GM19455 (cell line): ENCODE data around the gene LRG1.
"Not testable (repeated sequence)": the region's sequence is repeated elsewhere in the genome, so short reads cannot be mapped to it uniquely, and the experiment has no call there.

Source experiments
- ATAC-seq: cut with Tn5 transposase; IDR thresholded peaks from one replicate; pipeline ENCODE4 v1.9.1; 2021; ENCODE audit not compliant: unreplicated experiment

The LRG1 gene

GRCh38 chr19:4529924-4530522 lies 9.8 kb downstream of the LRG1 start:
- ATAC-seq = no peak

DNA sequence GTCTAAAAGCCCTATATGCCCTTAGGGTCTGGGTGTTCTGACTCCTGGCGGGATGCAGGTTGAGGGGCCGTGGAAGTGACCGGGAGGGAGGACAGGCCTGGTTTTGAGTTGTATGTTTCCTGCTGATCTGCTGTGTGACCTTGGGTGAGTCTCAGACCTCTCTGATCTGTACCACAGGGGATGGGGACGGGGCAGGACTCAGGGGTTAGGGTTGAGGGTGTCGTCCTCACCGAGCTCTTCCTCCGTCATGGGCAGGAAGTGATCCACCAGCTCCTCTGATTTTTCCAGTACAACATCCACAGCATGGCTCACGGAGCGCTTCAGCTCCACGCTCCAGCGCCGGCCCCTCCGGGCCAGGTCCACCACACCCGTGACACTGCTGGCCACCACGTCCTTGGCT lies 11.0 kb downstream of the LRG1 start:
- ATAC-seq = no peak

GRCh38 chr19:4527377-4527776 lies 12.5 kb downstream of the LRG1 start:
- not testable (repeated sequence) for ATAC-seq

DNA sequence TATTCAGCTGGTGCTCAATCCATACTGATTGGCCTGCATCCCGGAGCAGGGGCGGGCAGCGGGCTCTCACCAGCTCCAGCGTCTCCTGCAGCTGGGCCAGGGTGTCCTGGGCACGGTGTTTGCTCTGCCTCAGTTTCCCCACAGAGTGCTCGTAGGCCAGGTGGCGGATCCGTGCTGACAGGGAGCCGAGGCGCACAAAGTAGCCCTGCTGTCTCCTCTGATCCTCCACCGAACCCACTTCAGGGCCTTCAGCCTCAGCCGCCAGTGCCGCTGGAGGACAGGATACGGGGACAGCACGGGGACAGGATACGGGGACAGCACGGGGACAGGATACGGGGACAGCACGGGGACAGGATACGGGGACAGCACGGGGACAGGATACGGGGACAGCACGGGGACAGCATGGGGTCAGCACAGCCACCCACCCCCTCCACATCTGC lies 14.3 kb downstream of the LRG1 start:
- ATAC-seq = no peak

- no peak for ATAC-seq
Observed at GRCh38 chr19:4524808-4525562, 14.9 kb downstream of the LRG1 start.

DNA sequence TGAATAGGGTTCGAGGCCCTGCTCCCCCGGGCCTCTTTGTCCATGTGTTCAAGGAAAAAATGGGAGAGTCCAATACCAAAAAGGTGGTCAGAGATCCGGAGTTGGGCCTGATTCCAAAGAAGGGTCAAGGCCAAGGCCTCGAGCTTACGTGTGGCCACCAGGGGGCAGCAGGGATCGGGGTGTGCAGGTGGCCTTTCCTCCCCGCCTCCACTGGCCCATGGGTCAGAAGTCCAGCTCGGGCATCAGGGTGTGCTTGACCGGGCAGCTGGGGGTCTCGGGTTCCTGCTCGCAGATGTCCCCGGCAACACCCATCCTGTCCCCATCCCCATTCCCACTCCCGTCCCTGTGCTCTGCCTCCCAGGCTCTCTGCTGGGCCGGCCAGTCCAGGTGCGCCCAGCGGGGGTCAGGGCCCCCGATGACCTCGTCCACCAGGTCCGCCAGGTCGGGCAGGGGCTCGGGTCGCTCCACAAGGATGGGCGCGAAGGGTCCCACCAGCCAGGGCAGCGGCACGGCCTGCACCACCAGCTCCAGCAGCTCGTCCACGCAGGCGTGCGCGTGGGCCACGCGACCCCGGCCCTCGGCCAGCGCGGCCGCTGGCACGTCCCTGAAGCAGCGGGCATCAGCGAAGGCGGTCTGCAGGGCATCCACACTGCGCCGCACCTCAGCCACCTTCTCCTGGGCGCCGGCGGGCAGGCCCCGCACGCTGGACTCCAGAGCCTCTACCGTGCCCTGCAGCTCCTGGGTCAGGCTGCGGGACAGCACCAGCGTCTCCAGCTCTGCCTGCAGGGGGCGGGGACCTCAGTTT lies 16.3 kb downstream of the LRG1 start:
- no peak for ATAC-seq

DNA sequence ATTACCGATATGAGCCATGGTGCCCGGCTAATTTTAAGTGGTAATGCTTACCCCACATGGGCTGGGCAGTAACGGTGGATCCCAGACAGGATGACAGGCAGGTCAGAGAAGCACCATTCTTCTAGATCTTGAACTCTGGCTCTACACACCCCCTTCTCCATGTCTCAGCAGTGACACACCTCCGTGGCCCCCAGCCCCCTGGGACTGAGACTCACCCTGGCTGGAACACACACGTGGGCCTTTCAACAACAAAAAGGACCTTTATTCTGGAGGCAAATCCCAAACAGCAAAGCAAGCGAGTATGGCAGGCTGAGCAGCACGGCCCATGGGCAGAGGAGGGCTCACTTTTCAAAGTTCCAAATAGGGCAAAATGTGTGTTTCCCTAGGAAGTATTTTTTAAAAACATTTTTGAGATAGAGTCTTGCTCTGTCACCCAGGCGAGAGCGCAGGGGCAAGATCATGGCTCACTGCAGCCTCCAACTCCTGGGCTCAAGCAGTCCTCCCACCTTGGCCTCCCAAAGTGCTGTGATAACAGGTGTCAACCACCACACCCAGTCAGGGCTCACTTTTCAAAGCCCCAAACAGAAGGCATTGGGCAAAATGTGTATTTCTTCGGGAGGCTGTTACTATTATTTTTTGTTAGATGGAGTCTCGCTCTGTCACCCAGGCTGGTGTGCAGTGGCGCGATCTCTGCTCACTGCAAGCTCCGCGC lies 17.4 kb downstream of the LRG1 start:
- no peak for ATAC-seq

GRCh38 chr19:4521888-4522242 lies 18.0 kb downstream of the LRG1 start:
- no peak for ATAC-seq

- no peak for ATAC-seq
Observed at GRCh38 chr19:4521170-4521887, 18.5 kb downstream of the LRG1 start.

GRCh38 chr19:4519521-4520277 lies 20.1 kb downstream of the LRG1 start:
- no peak for ATAC-seq

GRCh38 chr19:4519172-4519496 lies 20.7 kb downstream of the LRG1 start:
- ATAC-seq = no peak

DNA sequence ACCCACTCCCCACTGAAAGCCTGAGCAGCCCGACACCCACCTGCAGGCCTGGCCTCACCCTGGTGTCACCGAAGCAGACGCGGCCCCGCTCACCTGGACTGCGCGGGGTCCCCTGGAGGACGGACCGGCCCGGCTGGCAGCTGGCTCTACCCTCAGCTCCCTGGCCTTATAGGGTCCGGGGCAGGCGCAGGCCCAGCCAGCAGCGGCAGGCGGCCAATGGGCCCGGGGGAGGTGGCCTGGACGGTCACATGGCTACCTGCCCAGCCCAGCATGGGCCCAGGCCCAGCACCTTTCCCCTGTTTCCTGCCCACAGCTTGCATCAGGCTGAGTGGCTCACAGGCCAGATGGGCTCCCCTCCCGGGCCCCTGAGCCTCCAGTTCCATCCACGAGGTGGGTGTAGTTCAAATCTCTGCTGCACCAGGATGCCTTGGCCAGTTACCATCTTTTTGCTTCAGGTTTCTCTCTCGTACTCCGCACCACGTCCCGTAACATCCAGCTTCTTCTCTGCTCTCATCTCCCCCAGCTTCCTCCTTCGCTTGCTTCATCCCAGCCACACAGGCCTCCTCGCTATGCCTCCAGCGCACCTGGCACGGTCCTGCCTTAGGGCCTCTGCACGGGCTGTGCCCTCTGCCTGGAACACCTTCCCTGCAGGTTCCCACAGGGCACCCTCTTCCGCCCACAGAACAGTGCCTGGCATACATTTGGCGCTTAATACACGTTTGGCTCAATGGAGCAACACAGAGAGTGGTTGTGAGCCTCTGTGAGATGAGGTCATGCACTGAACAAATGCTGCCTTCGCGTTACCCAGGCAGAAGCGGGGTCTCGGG lies 21.3 kb downstream of the LRG1 start, which contains the start of gene PLIN4:
Gene PLIN4 (minus strand): TSS at position 142 of the 827 bp plus-strand sequence. CDS start 214 bp downstream, outside the sequence.
- ATAC-seq = no peak

GRCh38 chr19:4517451-4518057 lies 22.3 kb downstream of the LRG1 start:
- no peak for ATAC-seq

DNA sequence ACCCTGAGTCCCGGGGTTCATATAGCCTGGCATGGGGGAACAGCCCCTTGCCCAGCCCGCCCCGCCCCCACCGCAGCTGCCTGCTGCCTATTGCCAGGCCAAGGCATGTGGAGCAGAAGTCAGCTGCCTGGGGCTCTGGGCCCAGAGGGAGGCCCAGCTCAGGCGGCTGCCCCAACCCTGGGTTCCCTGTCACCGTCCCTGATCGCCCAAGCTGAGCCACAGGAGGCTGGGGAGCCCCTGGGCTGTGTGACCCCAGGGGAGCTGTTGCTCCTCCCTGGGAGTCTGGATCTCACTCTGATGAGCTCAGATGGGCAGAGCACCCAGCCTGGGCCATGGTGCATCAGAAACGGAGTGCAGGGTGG lies 22.9 kb downstream of the LRG1 start:
- no peak for ATAC-seq

DNA sequence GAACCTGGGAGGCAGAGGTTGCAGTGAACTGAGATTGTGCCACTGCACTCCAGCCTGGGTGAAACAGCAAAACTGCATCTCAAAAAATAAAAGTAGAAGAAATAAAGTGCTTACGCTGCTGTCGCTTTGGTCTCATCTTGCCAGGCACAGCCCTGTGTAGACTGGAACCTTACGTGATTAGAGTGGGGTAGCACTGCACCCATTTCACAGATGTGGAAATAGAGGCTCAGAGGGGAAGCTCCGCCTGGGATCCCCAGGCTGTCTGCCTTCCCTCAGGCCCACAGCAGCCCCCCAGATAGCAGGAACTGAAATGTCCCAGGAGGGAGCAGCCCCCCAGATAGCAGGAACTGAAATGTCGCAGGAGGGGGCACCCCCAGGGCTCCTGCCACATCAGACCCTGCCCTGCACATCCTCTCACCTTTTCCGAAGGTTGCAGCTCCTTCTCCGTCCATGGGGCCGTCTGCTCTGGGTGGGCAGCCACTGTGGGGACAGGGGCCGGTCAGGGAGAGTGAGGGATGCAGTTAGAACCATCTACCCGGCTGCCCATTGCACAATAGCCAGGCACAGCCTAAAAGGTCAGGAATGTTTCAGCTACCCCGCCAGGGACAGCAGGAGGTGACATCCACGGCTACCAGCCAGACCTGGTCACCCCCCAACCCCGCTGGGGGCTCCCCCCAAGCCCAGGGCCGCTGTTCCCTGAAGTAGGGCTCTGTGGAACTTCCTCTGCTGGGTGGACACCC lies 23.5 kb downstream of the LRG1 start:
- ATAC-seq = no peak

GRCh38 chr19:4515732-4516131 lies 24.1 kb downstream of the LRG1 start:
- no peak for ATAC-seq

DNA sequence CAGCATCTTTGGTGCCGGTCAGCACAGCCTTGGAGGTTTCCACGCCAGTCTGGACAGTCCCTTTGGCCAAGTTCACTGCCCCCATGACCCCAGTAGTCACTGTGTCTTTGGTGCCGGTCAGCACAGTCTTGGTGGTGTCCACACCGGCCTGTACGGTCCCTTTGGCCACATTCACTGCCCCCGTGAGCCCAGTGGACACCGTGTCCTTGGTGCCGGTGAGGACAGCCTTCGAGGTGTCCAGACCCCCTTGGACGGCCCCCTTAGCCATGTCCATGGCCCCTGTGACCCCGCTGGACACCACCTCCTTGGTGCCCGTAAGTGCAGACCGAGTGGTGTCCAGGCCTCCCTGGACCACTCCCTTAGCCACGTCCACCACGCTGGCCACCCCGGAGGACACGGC lies 26.6 kb downstream of the LRG1 start:
- ATAC-seq = no peak

- no peak for ATAC-seq
Observed at GRCh38 chr19:4512070-4512469, 27.8 kb downstream of the LRG1 start.
